ENCODE data around the gene SH3RF2.
"Not testable (repeated sequence)": the region's sequence is repeated elsewhere in the genome, so short reads cannot be mapped to it uniquely, and the experiment has no call there.

The SH3RF2 gene

DNA sequence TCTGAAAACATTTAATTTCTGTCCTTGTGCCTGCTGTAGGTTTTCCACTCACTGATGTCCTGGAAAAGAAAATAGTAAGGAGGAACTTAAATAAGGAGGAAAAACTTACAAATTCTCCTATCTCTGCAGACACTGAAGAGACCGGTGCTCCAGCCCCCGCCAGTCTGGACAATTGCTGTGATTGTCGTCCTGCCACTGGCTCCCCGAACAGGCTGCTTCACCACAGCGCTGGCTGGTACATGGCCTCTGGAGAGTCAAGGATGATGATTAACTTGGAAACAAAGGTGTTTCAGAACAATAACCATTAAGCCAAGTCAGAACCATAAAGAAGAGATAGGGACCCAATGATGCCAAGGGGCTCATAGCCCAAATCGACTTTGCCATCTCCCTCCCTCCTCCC is 161.7 kb downstream of the SH3RF2 start:
- DNase-seq, result no peak

DNA sequence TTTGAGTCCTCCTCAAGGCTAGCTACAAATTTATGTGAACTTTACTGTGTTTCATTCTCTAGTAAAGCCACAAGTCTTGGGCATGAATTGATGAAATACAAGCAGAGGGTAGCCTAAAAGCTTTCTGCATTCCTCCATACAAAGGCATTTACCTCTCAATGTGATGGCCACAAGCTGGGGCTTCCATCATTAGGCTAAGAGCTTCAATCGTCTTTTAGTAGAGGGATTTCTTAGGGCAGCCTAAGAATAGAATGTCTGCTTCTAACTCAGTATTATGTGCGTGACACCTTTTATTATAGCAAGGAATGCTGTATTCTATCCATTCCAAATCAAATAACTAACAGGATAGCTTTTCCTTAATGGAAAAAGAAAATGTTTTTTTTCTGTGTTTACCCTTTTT is 165.3 kb downstream of the SH3RF2 start:
- no peak for DNase-seq

DNA sequence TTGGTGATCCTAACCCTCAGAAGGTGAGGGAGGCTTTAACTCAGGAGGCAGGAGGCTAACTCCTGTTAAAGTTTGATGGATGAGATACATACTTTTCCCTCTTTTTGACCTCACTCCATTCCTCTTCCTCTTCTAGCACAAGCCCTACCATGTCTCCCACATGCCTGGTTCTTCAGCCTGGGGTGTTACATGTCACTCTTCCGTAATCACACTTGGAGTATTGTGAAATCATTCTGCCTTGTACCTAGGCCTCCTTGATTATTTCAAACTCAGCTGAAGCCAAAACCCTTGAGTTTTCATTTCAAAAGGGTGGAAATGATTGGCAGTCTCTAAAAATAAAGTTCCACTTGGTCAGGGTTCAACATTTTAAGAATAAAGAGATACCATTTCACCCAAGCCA is 167.2 kb downstream of the SH3RF2 start:
- no peak for DNase-seq

DNA sequence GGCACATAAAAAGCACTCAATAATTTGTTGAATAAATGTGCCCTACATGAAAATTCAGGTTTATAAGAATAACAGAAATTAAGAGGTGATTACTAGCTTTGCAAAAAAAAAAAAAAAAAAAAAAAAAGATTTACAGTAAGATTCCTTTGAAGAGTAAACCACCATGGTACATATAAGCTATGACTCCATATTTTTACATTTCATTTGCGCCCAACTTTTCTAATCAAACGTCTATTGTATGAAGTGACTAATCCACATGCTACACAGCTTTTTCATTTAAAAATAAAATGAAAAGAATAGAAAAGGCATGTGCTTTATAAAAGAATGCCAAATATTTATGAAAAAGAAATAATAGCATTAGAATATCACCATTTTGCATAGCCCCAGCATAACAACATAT is 169.1 kb downstream of the SH3RF2 start, which contains the start of gene PLAC8L1:
TSS of gene PLAC8L1 (minus strand) at position 101 of the 400 bp plus-strand sequence. CDS start 1,266 bp downstream, outside the sequence.
- no peak for DNase-seq

DNA sequence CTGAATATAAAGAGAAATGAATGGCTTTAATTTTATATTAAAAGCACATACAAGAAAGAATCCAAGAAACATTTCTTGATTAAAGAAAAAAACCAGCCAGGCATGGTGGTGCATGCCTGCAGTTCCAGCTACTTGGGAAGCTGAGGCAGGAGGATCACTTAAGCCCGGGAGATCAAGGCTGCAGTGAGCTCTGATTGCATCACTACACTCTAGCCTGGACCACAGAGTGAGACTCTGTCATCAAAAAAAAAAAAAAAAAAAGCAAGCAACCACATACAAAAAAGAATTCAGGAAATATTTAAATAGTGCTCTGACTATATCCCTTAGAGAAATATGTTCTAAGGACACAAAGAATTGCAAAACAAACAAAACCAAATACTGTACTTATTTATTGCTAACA is 171.5 kb downstream of the SH3RF2 start:
- DNase-seq, result no peak

DNA sequence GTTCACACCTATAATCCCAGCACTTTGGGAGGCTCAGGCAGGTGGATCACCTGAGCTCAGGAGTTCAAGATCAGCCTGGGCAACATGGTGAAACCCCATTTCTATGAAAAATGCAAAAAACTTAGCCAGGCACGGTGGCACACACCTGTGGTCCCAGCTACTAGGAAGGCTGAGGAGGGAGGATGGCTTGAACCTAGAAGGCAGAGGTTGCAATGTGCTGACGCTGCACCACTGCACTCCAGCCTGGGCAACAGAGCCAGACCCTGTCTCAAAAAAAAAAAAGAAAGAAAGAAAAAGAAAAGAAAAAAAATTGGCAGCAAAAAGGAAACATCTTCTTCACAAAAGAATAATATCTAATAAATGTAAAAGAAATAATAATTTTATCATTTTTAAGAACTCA is 172.5 kb downstream of the SH3RF2 start:
- DNase-seq, result not testable (repeated sequence)

DNA sequence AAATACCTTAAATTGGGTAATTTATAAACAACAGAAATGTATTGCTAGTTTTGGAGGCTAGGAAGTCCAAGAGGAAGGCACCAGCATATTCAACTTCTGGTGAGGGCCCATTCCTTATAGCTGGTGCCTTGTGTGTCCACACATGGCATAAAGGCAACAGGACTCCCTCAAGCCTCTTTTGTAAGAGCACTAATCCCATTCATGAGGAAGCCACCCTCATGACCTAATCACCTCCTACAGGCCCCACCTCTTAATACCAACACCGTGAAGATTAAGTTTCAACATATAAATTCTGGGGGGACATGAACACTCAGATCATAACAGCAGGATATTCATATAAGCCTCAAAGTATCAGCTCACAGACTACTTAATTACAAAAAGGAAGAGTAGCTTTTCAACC is 173.0 kb downstream of the SH3RF2 start:
- no peak for DNase-seq

DNA sequence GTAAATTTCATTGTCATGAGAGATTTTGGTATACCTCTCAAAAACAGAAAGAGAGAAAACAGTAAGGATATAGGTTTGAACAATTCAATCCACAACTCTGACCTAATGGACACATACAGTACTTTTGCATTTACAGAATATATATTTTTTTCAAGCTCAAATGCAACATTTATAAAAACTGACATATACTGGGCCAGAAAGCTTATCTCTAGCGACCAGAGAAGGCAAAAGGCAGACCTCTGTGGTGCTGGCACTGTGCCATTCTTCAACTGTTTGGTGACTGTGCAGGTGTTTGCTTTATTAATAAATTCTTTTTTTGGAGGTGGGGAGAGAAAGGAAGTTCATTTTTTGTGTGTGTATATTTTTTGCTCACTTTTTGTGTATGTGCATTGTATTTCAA is 175.0 kb downstream of the SH3RF2 start:
- no peak for DNase-seq

DNA sequence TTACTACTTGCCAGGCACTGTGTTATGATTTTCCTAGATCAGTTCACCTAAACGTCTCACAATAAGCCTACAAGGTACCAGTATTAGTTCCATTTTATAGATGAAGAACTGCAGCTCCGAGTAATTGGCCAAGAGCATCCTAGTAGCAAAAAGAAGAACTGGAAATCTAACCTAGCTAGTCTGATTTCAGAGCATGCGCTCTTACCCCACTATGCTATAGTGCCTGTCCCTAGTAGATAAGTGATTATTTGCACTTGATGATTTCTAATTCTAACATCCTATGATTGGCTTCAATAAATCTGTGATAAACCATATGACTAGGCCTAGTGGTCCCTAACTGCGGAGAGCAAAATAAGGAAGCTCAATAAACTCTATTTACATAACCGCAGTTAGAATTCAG is 176.1 kb downstream of the SH3RF2 start:
- DNase-seq, result no peak
